HG03103 (cell line): Measurements from ENCODE around the gene WDR47.
"Not testable (repeated sequence)": the region's sequence is repeated elsewhere in the genome, so short reads cannot be mapped to it uniquely, and the experiment has no call there.

ENCODE experiments used
- ATAC-seq: cut with Tn5 transposase; IDR thresholded peaks from one replicate; pipeline ENCODE4 v1.9.1; 2021; ENCODE audit warnings: low read depth; ENCODE audit not compliant: unreplicated experiment

Gene WDR47

DNA sequence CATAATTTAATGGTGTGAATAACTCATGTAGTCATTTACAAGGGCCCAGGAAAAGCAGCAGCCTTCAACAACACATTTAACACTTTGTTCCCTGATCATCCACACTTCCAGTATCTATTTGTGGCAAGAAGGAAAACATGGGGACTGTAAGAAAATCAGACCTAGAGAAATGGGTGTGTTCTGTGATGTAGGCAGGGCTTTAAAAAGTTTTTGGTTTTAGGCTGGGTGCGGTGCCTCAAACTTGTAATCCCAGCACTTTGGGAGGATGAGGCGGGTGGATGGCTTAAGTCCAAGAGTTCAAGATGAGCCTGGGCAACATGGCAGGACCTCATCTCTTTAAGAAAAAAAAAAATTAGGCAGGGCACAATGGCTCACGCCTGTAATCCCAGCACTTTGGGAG lies 14.2 kb upstream of the WDR47 start:
- no peak for ATAC-seq

DNA sequence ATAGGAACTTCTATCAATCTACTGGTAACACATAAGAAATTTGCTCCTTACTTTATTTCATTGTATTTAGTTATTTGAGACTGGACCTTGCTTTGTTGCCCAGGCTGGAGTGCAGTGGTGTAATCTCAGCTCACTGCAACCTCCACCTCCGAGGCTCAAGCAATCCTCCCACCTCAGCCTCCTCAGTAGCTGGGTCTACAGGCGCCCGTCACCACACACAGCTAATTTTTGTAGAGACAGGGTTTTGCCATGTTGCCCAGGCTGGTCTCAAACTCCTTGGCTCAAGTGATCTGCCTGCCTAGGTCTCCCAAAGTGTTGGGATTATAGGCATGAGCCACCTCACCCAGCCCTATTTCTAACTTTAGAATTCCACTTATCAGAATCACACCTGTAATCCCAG lies 10.2 kb upstream of the WDR47 start:
- ATAC-seq, result not testable (repeated sequence)

DNA sequence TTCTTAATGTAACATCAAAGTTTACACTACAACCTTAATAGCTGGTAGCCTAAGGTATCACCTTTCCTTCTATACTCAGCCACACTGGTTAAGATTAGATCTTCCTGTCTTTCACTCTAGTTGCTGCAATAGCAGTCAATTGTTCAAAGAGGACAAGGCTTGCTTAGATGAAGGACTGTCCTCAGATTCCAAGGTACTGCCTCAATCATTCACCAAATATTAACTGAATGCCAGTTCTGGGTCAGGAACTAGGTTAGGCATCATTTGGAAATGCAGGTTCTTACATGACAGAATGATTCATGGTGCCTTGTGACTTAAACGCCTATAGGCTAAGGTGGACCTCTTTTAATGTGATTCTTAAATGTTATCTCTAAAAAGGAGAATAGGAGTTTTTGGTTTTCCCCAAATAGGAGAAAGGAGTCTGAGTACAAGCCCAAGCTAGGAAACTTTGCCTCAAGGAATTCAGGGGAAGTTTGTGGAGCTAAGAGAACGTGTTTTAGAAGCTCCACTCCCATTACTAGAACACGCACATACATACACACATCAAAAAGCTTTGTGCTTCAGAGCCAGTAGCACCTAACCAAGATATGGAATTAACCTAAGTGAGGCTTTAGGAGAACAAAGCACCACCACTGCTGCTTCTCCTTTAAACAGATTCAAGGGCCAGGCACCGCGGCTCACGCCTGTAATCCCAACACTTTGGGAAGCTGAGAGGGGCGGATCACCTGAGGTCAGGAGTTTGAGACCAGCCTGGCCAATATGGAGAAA lies 8.5 kb upstream of the WDR47 start:
- no peak for ATAC-seq

DNA sequence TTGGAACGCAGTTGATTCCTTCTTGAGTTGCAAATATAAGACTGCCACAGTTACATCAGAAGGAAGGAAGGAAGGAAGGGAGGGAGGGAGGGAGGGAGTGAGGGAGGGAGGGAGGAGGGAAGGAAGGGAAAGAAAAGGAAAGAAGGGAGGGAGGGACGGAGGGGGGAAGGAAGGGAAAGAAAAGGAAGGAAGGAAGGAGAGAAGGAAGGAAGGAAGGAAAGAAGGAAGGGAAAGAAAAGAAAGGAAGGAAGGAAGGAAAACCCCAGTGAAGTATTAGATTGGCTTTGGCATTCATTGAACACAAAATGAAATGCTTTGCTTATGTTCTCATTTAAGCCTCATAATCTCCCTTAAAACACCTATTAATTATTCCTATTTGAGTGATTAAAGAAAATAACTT lies 6.4 kb upstream of the WDR47 start:
- ATAC-seq, result no peak

DNA sequence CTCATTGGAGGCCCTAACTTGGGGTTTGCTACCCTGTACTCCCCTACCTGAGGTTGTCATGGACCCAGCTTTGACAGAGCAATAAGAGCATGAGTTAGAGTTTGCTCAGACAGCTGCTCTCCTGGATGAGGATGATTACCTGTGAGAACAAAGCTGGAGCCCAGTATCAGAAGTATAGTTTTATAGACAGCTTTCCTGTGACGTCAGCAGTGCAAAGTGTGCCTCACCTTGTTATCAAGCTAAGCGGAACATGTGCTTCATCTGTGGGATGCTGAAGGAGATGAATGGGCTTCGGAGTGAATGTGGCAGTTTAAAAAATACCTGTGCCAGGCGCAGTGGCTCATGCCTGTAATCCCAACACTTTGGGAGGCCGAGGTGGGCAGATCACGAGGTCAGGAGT lies 5.4 kb upstream of the WDR47 start:
- ATAC-seq, result no peak

DNA sequence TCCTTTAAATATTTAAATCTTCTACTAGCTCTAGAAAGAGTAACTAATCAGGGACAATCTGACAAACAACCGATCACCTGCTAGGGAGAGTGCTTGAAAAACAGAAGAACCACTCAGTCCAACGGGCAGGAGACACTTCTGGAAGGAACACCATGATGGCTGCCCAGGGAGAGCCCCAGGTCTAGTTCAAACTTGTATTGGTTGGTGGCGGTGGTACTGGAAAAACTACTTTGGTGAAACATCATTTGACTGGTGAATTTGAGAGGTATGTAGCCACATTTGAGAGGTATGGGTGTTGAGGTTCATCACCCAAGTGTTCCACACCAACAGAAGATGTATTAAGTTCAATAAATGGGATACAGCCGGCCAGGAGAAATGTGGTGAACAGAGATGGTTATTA lies 4.8 kb upstream of the WDR47 start:
- no peak for ATAC-seq

DNA sequence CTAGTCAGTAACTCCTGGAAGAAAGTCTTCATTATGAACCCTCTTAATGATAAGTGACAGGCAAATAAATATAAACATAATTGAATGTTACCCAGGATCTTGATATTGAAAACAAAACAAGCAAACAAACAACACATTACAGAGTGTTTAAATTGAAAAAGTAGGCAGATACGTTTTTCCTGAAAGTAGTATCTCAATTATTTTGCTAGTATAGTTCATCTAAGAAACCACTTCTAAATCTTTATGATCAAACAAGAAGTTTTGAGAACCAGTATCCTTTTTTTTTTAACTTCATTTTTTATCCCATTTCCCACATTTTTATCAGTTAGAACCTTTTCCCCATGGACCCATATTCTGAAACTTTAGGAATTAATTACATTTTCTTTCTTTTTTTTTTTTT lies 3.7 kb upstream of the WDR47 start:
- ATAC-seq, result no peak

DNA sequence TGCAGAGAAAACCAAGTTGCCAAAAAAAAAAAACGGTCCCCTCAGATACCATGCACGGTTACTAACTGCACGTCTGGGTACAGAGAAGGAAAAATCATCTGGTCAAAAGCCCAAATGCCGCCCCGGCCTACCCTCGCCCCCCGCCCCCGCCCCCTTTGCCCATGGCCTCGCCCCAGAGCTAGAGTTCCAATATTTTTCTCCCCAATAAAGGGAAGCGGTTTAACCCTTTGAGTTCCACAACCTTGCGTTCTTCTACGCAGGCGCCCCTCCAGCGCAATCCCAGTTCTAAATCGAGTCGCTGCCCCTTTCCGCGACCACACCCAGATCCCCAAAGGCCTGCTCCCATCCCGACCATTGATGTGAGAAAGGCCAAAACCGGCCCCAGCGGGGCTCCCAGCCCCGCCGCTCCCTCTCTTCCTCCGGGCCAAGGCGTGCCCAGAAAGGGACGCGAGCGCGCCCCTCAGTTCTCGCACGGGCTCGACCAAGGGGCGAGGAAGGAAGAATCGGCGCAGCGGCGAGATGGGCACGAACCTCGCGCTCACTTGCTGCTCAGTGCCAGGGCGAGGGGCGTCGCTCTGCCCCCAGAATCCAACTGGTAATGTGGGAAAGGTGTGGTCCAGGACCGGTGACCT lies 797 bp downstream of the WDR47 start:
- peak; percentile 15 for ATAC-seq

DNA sequence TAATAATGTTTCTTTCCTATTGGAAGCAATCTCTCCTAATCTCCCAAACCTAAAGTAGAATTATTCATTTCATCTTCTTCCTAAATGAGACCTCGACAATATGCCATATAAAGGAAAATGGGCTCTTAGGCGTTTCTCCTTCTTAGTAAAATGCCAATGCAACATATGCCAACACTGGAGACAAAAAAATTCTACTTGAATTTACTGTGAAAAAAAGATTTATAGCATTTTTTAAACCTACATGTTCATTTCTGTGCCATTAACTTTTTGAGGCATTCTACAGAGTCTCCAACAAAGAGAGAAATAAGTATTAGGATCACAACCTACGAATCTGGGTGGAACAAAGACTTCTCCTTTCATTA lies 1.3 kb downstream of the WDR47 start:
- no peak for ATAC-seq

DNA sequence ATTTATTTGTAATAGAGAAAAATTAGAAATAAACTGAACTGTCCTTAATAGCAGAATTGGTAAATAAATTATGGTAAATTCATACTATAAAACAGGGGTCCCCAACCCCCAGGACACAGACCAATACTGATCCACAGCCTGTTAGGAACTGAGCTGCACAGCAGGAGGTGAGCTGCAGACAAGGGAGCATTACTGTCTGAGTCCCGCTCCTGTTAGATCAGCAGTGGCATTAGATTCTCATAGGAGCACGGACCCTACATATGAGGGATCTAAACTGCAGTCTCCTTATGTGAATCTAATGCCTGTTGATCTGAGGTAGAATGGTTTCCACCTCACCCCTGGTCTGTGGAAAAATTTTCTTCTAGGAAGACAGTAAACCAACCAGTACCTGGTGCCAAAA lies 7.5 kb downstream of the WDR47 start:
- ATAC-seq, result no peak

DNA sequence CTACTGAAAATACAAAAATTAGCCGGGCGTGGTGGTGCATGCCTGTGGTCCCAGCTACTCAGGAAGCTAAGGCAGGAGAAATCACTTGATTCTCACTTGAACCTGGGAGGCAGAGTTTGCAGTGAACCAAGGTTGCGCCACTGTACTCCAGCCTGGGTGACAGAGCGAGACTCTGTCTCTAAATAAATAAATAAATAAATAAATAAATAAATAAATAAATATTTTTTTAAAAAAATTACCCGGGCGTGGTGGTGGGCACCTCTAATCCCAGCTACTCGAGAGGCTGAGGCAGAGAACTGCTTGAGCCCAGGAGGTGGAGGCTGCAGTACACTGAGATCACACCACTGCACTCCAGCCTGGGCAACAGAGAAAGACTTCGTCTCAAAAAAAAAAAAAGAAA lies 12.4 kb downstream of the WDR47 start:
- ATAC-seq, result not testable (repeated sequence)

DNA sequence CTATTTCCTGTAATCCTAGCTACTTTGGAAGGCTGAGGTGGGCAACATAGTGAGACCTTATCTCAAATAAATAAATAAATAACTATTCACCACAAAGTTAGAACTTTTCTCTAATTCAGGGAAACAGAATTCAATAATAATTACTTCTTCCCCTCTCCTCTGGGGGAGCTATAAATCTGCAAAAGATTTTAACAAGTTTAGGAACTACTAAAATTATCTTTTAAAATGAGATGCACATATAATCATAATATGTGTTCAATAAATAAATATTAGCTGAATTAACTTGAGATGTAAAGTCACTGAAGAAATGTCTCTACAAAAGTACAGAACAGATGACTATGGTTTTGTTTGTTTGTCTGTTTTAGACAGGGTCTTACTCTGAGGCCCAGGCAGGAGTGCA lies 14.1 kb downstream of the WDR47 start:
- no peak for ATAC-seq

DNA sequence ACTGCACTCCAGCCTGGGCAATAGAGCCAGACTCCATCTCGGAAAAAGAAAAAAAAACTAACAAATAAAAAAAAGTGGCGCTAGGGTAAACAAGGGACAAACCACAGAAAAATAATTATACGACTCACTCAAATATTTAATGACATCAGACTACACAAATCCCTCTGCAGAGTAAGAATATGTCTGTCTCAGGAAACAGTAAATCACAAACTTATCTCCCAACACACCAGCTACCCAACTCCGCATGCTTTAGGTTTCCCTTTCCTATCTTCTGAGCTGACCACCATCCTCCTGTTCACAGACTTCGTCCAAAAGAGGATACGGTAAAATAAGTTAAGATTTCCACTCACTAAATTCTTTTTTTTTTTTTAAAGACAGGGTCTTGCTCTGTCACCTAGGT lies 16.2 kb downstream of the WDR47 start:
- no peak for ATAC-seq

DNA sequence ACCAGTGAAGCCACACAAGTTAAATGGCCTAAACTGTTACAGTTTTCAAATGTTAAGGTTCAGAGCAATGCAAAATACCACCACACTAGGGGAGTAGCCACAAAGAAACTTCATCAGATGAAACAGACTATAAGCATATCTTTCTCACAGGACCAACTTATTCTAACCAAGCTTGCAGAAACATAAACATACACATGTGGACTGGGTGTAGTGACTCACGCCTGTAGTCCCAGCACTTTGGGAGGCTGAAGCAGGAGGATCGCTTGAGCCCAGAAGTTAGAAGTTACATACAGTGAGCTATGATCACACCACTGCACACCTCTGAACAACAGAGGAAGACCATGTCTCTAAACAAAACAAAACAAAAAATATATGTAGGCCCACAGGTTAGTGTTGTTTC lies 17.3 kb downstream of the WDR47 start:
- ATAC-seq, result no peak

DNA sequence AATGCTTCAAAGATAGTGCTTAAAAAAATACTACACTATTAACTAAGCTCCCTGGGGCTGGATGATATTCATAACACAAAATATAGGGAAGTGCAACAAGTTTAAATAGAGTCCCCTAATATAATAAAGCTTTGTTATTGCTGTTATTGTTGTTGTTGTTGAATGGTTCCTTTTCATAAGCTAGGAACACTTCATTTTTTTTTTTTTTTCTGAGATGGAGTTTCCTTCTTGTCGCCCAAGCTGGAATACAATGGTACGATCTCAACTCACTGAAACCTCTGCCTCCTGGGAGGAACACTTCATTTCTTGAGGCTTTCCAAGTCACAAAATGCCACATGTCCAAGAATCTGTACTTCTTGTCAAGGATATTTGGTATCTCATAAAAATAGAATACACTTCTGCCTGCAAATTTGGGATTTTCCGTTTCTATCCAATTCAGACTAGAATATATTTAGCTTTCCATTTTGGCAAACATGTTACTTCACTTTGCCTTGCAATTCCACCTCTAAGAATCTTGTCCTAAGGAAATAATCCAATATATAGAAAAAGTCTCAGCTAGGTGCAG lies 21.1 kb downstream of the WDR47 start:
- no peak for ATAC-seq

DNA sequence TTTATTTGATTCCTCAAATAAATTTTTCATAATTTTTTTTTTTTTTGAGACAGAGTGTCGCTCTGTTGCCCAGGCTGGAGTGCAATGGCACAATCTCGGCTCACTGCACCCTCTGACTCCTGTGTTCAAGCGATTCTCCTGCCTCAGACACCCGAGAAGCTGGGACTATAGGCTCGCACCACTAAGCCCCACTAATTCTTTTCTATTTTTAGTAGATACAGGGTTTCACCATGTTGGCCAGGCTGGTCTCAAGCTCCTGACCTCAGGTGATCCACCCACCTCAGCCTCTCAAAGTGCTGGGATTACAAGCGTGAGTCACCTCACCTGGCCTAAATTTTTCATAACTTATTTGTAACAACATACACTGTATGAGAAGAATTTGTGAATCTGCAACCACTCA lies 24.2 kb downstream of the WDR47 start:
- ATAC-seq, result not testable (repeated sequence)

DNA sequence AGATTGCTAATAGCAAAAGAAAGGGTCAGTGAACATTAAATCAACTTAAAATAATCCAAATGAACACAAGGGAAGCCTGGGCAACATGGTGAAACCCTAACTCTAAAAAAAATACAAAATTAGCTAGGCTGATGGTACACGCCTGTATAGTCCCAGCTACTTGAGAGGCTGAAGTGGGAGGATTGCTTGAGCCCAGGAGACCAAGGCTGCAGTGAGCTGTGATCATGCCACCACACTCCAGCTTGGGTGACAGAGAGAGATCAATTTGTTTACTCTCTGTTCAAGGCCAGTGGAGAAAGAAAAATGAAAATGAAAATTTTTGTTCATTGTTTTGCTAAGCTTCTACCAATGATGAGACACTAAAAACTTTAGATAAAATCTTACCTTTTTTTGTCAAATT lies 24.8 kb downstream of the WDR47 start:
- ATAC-seq, result no peak

DNA sequence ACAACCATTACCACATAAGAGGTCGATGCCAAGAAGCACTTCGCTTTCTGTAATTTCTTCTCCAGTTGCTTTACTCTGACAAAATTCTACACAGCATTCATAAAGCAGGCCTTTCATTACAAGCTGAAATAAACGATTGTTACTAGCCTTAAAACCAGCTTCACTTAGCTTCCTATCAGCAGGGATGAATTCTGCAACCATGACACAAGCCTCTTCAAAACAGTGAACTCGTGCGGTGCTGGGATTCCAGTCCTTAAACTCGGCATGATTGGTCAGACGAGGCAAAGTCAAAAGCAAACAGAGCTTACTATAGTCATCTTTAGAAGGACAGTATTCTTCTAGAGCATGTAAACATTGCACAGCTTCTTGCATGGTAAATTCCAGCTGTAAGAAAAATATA lies 30.6 kb downstream of the WDR47 start:
- ATAC-seq, result no peak

DNA sequence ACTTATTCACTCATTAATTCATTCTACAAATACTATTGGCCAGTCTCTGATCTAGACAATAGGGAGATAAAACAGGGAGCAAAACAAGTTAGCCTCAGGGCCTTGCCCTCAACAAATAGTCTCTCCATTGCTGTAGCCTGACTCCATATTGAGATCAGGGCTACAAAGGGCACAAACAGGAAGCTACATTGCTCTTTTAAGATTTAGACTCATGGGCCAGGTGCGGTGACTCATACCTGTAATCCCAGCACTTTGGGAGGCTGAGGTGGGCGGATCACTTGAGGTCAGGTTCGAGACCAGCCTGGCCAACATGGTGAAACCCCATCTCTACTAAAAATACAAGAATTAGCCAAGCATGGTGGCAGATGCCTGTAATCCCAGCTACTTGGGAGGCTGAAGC lies 45.3 kb downstream of the WDR47 start:
- not testable (repeated sequence) for ATAC-seq

DNA sequence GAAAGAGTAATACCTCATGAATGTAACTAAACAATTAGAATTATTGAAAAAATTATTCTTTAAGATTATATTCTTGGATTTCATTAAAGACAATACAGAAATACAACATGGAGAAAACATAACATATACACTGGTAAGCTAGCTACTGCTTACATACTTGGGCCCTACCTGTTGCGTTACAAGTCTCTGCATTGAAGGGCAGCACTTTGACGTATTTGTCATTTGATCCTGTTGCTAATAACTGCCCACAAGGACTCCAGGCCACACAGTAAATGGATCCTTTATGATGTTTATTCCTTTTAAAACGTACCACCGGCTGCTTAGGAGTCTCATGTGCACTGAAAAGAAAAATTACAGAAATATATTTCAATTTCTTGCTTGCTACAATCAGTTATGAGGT lies 58.8 kb downstream of the WDR47 start:
- no peak for ATAC-seq

DNA sequence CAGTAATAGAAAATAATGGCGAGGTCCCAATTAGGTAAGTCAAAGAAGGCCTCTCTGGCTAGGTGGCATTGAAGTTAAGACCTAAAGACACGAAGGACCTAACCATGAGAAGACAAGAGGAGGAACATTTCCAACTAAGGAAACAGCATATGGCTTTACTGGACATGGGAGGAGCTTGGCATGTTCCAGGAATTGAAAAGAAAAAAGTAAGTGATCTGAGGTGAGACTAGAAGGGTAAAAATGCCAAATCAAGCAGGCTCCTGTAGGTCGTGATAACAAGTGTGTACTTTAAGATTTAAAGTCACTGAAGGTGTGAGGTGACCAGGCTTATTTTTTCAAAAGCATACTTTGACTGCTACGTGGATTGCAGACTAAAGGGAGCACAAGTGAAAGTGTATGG lies 65.2 kb downstream of the WDR47 start:
- no peak for ATAC-seq

DNA sequence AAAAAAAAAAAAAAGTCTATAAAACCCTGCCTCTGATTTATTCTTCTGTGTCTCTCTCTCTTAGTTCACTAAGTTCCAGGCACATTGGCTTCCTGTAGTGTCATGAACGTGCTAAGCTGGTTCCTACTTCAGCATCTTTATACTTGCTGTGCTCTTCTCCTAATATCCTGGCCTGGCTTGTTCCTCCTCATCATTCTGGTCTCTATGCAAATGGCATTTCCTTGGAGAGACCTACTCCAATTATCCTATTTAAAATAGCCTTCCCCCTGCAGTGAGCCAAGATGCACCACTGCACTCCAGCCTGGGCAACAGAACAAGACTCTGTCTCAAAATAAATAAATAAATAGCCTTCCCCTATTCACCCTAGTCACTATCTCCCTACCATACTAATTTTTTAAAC lies 69.0 kb downstream of the WDR47 start:
- no peak for ATAC-seq
